NCI-H1105 (cell line): ENCODE results near the gene RDX.
A peak's percentile ranks its signal among the peaks of the same experiment; 100 is the strongest.
"Not testable (repeated sequence)": the region's sequence is repeated elsewhere in the genome, so short reads cannot be mapped to it uniquely, and the experiment has no call there.

Experiments used
- DNase-seq: peaks from one replicate; lab custom pipeline; 2025; lab: John Stamatoyannopoulos, UW

Gene RDX

GRCh38 chr11:110305169-110306018 lies 9.0 kb upstream of the RDX start:
- DNase-seq: peak; percentile 84

DNA sequence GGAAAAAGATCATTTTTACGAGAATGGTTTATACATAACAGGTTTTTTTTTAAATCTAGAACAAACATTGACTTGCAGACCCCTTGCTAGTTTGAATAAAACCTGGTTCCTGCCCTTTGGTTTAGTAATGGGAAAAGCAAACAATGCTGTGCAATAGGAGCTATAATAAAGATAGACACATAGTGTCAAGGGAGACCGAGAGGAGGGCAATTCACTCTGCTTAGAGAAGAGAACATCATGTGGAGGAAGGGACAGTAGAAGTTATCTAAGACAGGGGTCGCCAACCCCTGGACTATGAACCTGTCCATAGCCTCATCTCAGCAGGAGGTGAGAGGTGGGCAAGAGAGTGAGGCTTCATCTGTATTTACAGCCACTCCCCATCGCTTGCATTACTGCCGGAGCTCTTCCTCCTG lies 7.0 kb upstream of the RDX start:
- DNase-seq: no peak

GRCh38 chr11:110301577-110301976 lies 5.2 kb upstream of the RDX start:
- DNase-seq: no peak

DNA sequence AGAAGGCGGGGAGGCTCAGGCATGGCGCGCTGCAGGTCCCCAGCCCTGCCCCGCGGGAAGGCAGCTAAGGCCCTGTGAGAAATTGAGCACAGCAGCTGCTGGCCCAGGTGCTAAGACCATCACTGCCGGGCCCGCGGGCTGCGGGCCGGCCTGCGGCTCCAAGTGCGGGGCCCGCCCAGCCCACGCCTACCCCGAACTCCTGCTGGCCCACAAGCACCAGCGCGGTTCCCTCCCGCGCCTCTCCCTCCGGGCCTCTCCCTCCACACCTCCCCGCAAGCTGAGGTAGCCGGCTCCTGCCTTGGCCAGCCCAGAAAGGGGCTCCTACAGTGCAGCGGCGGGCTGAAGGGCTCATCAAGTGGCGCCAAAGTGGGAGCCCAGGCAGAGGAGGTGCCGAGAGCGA lies 4.6 kb upstream of the RDX start:
- no peak for DNase-seq

GRCh38 chr11:110299006-110299785 lies 2.8 kb upstream of the RDX start:
- no peak for DNase-seq

DNA sequence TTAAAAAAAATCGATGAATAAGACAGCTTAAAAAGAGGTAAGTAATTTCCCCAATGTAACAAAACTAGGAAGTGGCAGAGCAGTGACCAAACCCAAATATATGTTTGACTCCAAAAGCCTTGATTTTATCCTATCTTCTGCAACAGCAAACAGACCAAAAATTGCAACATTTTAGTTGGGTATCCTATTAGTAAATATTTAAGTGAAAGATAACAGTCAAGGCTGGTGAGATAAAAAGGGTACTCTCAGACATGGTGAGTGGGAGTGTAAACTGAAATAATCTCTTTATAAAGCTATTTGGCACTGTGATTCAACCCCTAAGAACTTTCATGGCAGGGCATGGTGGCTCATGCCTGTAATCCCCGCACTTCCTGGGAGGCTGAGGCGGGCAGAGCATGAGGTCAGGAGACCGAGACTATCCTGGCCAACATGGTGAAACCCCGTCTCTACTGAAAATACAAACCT lies 1.9 kb upstream of the RDX start:
- DNase-seq: no peak

- no peak for DNase-seq
Observed at GRCh38 chr11:110297726-110298300, 1.4 kb upstream of the RDX start.

- no peak for DNase-seq
Observed at GRCh38 chr11:110297076-110297725, 787 bp upstream of the RDX start.

GRCh38 chr11:110295531-110296225 lies 736 bp downstream of the RDX start:
- DNase-seq: peak; percentile 43

DNA sequence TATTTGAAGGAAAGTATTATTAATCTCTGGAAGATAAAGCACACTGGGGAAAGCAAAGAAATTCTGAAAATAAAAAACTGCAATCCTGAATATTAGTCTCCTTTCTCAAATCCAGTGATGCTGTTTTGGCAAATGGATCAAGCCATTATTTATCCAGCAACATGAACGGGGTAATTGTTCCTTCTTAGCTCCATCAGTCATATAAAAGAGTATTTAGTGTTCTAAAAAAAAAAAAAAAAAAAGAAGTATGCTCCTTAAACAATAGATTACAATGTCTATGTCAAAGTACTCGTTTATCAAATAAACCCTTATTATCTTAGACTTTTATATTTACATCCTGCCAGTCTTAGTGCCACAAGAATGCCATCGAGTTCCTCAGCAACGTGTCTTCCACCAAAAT lies 1.3 kb downstream of the RDX start:
- DNase-seq: no peak

DNA sequence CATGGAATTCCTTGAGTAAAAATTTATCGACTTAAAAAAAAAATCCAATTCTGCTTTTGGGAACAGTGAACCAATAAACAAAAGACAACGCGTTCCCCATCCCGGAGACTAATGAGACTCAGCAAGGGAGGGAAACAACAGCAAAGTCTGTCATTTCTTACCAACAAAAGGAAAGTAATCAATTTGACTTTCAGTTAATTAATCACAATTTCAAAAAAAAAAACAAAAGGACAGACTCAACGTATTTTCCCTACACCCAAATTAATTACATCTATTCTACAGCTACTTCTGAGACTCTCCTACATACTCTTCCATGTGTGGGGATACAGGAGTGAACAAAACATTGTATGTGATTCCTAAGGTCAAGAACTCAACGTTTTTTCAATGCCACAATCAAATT lies 1.9 kb downstream of the RDX start:
- DNase-seq: no peak

- DNase-seq: no peak
Observed at GRCh38 chr11:110293389-110293788, 3.0 kb downstream of the RDX start.

DNA sequence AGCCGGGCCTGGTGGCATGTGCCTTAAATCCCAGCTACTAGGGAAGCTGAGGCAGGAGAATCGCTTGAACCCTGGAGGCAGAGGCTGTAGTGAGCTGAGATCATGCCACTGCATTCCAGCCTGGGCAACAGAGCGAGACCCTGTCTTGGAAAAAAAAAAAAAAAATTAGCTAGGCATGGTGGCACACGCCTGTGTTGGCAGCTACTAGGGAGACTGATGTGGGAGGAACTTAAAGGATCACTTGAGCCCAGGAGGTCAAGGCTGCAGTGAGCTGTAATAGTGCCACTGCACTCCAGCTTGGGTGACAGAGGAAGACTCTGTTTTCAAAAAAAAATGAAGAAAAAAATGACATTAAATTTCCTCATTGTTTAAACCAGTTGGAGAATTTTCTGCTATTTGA lies 4.3 kb downstream of the RDX start:
- DNase-seq: not testable (repeated sequence)

DNA sequence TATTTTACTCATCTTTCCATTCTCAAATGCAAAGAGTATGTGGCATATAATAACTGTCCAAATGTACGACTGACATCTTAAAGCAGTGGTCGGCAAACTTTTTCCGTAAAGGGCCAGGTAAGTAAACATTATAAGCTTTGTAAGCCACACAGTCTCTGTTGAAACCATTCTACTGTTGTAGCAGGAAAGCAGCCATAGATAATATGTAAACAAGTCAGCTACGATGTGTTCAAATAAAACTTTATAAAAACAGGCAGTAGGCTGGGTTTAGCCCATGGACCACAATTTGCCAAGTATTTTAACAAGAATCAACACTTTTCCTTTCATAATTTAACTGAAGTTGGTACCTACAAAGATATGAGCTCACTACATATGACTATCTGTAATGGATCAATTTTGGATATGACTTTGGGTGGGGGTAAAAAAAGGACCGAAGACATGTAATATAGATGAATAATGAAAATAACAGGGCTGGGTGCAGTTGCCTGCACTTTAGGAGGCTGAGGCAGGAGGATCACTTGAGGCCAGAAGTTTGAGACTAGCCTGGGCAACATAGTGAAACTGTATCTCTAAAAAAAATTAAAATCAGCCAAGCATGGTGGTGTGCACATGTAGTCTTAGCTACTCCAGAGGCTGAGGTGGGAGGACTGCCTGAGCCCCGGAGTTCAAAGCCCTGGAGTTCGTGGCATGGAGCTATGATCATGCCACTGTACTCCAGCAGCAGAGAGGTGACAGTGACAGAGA lies 5.7 kb downstream of the RDX start:
- no peak for DNase-seq

- DNase-seq: no peak
Observed at GRCh38 chr11:110289472-110289871, 6.9 kb downstream of the RDX start.

- no peak for DNase-seq
Observed at GRCh38 chr11:110287537-110287936, 8.9 kb downstream of the RDX start.

DNA sequence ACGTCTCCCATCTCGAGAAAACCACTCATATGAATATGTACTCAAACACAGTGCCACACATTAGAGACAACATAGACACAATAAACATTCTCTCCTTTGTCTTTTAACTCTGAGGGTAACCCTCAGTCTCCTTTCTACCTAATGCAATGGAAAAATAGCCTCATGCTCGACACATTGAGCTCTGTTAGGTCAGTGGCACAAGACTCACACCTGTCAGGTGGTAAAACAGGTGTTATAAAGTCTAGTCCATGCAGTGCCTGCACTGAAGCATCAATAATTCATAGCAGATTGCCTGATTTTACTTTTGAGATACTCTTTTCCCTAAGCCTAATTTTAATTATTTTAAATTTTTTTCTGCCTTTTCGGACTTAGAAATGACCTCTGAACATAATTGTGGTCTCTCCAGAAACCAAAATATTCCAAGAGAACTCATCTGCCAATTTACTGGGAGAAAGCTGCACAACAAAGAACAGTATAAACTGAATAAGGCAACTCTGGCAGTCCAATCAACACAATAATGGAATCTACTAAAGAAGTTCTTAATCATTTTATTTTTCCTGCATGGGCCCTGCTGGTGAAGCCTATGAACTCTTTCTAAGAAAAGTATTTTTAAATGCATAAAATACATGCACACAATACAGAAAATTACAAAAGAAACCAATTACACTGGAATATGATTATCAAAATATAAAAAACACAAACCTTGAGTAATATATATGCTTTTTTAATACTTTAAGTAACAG lies 9.9 kb downstream of the RDX start:
- DNase-seq: peak; percentile 37

GRCh38 chr11:110283862-110284261 lies 12.6 kb downstream of the RDX start:
- no peak for DNase-seq

- DNase-seq: not testable (repeated sequence)
Observed at GRCh38 chr11:110280595-110280994, 15.8 kb downstream of the RDX start.

DNA sequence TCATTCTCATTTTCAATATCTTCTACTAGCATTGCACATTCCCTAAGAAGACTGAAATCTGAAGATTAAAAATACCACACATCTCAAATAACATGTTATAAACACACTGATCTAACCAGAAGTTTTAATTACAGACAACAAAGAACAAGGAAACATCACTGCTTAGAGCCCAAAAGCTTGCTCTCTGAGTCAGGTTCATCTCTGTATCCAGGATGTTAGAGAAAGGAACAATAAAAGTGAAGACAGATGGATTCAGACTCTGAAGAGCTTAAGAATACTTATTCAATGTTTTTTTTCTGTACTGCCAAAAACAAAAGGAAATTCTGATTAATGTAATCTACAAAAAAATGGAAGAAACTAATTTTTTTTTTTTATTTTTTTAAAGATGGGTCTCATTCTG lies 16.5 kb downstream of the RDX start:
- DNase-seq: no peak
